HG03097 (cell line): ENCODE measurements around the gene SMIM26.
"Not testable (repeated sequence)": the region's sequence is repeated elsewhere in the genome, so short reads cannot be mapped to it uniquely, and the experiment has no call there.

ENCODE experiments used
- ATAC-seq: cut with Tn5 transposase; IDR thresholded peaks from one replicate; pipeline ENCODE4 v1.9.1; 2021; ENCODE audit not compliant: unreplicated experiment, low FRiP score

The SMIM26 gene

GRCh38 chr20:18566892-18567738 is at the start of gene SMIM26:
TSS of gene SMIM26 (plus strand) at chr20:18567432. CDS start at chr20:18567479, 47 bp downstream.
- ATAC-seq: peak; percentile 95

DNA sequence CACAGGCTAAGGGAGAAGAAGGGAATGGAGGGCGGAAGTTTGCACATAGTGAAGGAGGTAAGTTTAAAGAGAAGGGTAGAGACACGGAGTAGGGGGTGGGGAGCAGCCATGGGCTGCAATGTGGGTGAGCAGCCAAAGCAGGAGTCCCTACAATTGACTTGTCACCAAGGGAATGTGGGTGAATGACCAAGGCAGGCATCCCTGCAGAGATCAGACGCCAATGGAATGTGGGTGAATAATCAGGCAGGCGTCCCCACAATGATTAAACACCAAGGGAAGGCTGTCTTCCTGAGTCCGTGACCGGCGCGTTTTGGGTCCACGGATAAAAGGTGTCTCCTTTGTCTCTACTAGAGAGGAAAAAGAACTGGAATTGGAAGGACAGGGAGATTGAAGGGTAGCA is 45.2 kb upstream of the SMIM26 start:
- not testable (repeated sequence) for ATAC-seq

DNA sequence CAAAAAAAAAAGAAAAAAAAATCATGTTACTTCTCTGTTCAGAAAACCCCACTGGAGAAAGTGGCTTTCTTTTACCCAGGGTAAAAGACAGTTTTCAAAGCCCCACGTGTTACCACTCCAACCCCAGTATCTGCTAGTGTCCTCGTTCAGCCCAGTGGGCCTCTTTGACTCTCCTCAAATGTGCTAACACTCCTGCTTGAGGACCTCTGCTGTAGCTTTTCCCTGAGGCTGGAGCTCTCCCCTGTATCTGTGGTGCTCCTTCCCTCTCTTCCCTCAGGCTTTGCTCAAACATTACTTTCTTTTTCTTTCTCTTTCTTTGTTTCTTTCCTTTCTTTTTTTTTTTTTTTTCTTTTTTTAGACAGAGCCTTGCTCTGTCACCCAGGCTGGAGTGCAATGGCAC is 44.2 kb upstream of the SMIM26 start:
- no peak for ATAC-seq

DNA sequence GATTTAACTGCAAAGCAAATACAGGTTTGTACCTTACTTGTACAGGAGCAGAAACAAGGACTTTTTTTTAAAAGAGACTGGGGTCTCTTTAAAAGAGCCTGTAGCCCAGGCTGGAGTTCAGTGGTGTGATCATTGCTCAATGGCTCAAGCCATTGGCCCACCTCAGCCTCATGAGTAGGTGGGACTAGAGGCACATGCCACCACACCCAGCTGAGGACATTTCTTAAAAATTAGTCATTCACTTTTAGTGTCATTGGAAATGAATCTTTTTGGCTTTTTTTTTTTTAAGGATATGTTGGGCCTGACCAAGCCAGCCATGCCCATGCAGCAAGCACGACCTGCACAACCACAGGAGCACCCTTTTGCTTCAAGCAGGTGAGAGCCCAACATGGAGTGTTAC is 42.6 kb upstream of the SMIM26 start:
- ATAC-seq: no peak

GRCh38 chr20:18526761-18527160 is 40.5 kb upstream of the SMIM26 start:
- not testable (repeated sequence) for ATAC-seq

- no peak for ATAC-seq
Measured at GRCh38 chr20:18527339-18527738, 39.9 kb upstream of the SMIM26 start.

DNA sequence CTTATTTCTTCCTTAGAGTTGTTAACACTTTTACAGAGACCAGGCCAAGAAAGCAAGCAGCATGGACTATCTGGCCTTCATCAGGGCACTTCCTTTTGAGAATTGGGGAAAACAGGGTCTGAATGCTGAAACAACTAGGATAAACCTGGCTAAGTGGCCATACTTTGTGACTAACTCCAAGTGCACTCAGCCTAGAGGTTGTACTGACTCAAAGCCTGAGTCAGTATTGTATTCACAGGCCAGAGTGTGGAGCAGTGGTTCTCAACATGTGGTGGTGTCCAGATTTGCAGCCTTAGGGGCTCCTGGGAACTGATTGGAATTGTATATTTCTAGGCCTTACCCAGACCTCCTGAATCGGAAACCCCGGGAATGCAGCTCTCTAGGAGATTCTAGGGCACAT is 39.4 kb upstream of the SMIM26 start:
- ATAC-seq: no peak

DNA sequence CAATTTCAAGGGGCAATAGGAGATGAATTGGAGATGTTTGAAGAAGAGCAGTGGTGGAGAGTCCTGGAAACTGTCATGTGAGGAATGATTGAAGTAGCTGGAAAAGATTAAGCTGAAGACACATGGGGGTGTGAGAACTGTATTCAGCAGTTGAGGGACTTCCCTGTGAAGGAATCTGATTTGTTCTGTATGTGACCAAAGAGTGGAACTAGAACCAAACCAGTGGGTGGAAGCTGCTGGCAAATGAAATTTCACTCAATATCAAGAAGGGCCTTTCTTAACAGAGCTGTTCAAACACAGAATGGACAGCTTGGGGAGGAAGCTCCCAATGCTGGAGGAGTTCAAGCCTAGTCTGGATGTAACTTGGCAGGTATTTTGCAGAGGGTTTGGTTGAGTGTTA is 38.2 kb upstream of the SMIM26 start:
- no peak for ATAC-seq

DNA sequence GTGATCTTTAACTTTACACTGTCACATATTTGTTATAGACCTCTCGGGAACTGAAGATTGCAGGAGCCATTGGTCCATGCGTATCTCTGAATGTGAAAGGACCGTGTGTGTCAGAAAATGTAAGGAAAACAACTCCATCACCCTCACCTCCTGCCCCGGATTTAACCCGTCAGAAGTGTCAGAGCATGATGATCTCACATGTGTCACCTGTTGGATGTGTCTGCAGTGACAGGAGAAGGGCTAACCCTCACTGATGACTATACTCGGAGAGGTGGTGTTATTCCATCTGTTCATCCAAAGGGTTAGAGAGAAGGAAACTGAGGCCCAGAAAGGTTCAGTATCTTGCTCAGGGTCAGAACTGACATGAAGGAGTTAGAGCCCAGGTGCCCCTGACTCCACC is 34.6 kb upstream of the SMIM26 start:
- ATAC-seq: no peak

DNA sequence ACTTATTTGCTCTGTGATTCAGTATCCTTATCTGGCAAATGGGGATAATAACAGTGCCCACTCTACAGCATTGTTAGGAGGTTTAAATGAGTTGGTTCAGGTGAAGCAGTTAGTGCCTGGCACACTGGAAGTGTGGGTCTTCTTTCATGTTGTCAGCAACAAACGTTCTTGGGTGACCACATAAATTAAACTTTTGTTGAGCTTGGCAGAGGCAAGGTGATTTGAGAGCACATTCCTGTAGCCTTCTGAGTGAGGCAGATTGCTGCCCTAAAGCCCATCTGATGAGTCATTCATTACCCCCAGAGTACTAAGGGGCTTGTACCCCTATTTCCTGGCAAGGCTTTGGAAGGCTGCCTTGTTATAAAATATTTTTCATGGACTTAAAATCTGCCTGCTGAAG is 33.7 kb upstream of the SMIM26 start:
- ATAC-seq: no peak

DNA sequence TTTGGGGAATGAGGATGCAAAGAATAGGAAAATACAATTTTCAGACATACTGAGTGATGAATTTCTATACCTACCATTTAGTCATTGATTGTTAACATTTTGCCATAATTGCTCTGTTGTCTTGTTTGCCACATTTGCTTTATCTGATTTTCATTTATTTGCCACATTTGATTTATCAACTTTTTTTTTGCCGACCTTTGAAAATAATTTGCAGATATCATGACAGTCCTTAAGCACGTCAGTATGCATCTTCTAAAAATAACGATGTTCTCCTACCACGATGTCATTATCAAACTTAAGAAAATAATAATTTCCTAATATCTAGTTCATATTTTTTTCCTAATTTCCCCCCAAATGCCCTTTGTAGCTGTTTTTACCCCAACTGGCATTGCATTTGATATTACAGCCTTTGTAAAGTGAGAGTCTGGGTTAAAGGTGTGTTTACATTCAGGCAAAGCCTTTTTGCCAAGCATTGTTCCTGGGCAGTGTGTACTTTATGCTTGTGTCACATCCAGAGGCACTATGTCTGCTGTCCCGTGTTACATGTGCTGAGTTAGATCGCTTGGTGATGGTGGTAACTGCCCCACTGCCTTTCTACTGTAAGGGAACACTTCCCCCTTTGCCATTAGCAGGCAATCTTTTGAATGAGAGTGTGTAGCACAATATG is 33.1 kb upstream of the SMIM26 start:
- no peak for ATAC-seq

GRCh38 chr20:18537651-18538050 is 29.6 kb upstream of the SMIM26 start:
- no peak for ATAC-seq

DNA sequence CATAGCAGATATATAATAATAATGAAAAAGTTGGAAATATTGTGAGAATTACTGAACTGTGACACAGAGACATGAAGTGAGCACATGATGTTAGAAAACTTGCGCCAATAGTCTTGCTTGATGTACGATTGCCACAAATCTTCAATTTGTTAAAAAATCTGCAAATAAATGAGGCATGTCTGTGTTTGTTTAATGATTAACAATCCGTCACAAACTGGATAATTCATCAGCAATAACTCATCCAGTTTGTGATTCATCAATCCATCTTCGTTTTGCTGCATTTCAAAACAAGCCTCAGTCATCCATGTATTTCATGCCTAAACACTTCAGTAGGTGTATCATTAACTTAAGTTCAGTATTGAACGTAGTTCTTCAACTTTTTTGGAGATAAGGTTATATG is 25.5 kb upstream of the SMIM26 start:
- no peak for ATAC-seq

GRCh38 chr20:18543216-18543615 is 24.0 kb upstream of the SMIM26 start:
- no peak for ATAC-seq

DNA sequence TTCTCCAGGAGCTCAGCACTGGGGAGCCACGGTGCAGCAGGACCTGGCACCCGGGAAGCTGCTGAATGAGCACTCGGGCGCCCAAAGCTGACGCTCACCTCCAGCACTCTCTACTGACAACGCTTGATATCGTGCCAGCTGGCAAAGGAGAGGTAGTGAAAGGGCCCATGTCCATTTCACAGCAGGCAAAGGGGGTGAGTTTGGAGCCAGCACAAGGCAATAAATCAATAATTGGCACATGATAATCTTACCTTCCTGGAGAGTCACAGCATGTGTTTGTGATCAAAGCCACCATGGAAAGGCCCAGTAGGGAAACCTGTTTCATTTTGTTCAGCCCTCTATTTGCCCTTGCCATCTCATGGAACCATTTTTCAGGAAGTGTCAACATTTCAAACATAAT is 23.3 kb upstream of the SMIM26 start:
- no peak for ATAC-seq

GRCh38 chr20:18545566-18545965 is 21.7 kb upstream of the SMIM26 start:
- no peak for ATAC-seq

DNA sequence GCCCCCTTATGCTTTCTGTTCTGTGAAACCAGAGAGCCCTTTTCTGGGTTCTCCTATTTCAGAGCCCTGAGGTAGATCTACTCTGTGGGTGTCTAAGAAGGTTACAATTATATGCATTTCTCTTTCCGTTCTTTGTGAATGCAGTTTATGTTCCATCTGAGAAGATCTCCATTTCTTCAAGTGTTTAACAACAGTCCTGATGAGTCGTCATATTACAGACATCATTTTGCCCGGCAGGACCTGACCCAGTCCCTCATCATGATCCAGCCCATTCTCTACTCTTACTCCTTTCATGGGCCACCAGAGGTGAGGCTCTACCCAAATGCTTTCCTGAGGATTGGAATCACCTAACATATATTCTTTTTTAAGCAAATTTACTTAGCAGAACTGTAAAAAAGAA is 18.8 kb upstream of the SMIM26 start:
- ATAC-seq: no peak

- no peak for ATAC-seq
Measured at GRCh38 chr20:18553746-18554145, 13.5 kb upstream of the SMIM26 start.

DNA sequence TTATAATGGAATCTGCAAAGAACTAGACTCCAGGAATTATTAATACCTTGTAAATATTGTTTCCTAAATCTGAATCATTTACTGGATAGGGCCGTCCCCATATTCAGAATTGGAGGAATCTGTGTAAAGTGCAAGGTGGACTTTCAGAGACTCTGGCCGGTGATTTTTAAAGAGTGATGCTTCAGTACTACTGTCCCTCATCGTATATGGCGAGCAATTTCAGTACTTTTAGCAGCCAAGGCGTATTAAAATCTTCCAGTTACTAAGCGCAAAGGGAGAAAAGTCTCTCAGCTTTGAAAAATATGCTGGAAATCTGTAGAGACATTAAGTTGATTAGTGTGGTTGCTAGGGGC is 483 bp downstream of the SMIM26 start:
- ATAC-seq: peak; percentile 9

DNA sequence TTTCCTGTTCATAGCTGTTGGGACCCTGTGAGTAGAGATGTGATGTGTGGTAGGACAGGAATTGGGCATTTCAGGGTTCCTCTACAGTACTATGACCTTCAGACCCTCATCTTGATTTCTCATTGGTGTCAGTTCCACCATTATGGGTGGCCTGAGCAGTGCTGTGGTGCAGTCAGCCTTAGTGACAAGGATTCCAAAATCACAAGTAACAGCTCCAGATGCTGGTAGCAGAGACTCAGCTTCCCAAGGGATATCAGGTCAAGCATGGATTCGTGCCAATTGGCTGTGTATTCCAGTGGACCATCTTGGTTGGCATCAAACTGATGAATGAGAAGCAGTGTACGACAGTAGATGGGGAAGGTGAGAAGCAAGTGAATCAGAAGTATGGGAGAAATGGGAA is 3.8 kb downstream of the SMIM26 start:
- ATAC-seq: no peak

- no peak for ATAC-seq
Measured at GRCh38 chr20:18571578-18571977, 4.3 kb downstream of the SMIM26 start.

- no peak for ATAC-seq
Measured at GRCh38 chr20:18577942-18578341, 10.7 kb downstream of the SMIM26 start.
